Left lung (tissue), 10 donors: ENCODE measurements around the gene LAMP5. TPM values are rescaled to one million over a fixed set of nuclear protein-coding genes. Genes with fewer than 3 reads are reported as not detected.

Experiments used
- ATAC-seq: fragments of 200-7000 bp; cut with Tn5 transposase; one replicate; pipeline ENCODE4 v1.9.1; 2020; ENCODE audit warnings: moderate library complexity
- DNase-seq, 4 donors: peaks; one replicate each; pipeline ENCODE4 v3.0.0-alpha.2; 2013 to 2020
- H3K27ac ChIP-seq, 2 donors: fragments of 200-600 bp; sonication (generic) in 1 of 2; one replicate each; pipeline versions ENCODE4 v1.5.0 to v1.8.0; 2020 to 2021
- H3K27me3 ChIP-seq, 2 donors: fragments of 200-600 bp; sonication (generic) in 1 of 2; one replicate each; pipeline versions ENCODE4 v1.5.0 to v1.8.0; 2020 to 2021
- H3K36me3 ChIP-seq, 2 donors: fragments of 200-600 bp; sonication (generic) in 1 of 2; one replicate each; pipeline versions ENCODE4 v1.5.0 to v1.8.0; 2020 to 2021
- H3K4me1 ChIP-seq, 2 donors: fragments of 200-600 bp; one replicate each; pipeline ENCODE4 v1.8.0; 2021
- H3K4me3 ChIP-seq, 2 donors: fragments of 200-600 bp; sonication (generic) in 1 of 2; one replicate each; pipeline versions ENCODE4 v1.5.0 to v1.8.0; 2020 to 2021; ENCODE audit warnings: mild to moderate bottlenecking in 1 of 2
- H3K9me3 ChIP-seq, 2 donors: fragments of 200-600 bp; sonication (generic) in 1 of 2; one replicate each; pipeline versions ENCODE4 v1.5.0 to v1.8.0; 2020 to 2021
- intact Hi-C, 2 donors: fragments of 100-400 bp; cut with DNase I; formaldehyde crosslinking; loops; one replicate each; pipeline versions ENCODE4 v1.11.2 to v1.14.2; 2022
- polyA plus RNA-seq, 6 donors: library from polyadenylated mRNA; unstranded; fragments of 120-200 nt; gene quantifications; one replicate each; pipeline ENCODE4 v1.2.1, GENCODE V29; 2013; ENCODE audit not compliant: insufficient read length in 6 of 6
- total RNA-seq, 2 donors: library from RNA; stranded (reverse); fragmentation: NEBNext Ultra II Directional; extraction: Animal tissue kit (Norgen Biotek cat#: 25700); gene quantifications; one replicate each; pipeline ENCODE4 v1.2.1, GENCODE V29; 2021
- TF ChIP-seq, protein P1 (sequence below), 2 donors: fragments of 200-600 bp; sonication (generic) in 1 of 2; IDR thresholded peaks; one replicate each; pipeline versions ENCODE4 v1.5.0 to v1.8.0; 2021; ENCODE audit warnings: antibody characterized with exemption in 2 of 2
- donor health status: DM: no; HTN: yes; CAD: no.
- donor health status: DM: no; HTN: no; CAD: no.

The LAMP5 gene
- total and polyA plus RNA-seq, 8 donors = 0.47 to 5.3 (median 1.9) TPM

DNA sequence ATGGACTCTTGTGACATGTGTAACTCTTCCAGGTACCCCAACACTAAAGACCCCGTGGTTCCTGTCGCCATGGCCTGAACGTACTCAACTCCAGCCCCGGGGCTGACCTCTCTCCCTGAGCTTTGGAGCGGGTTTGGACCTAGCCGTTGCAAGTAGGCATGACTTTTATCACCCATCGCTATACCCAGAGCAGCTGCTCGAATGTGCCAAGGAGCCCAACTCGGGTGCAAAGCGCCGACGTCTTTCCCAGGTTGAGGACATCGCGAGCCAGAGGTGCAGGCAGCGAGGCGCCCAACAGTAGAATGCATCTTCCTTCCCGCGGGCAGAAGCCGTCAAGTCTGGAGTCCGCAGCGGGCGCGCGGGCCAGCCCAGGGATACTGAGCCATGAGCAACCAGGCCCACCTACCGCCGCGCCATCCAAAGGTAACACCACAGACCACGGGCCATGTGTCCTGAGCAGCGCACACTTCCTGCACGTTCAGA is 5.7 kb upstream of the LAMP5 start:
- H3K27me3 ChIP-seq = peaks cover 59 to 88% of the 10 kb centered on the region in 2 donors
- ATAC-seq (no peak), DNase-seq (peak in 1 of 4 donors; percentile 72)
- intact Hi-C loops = no loop called here
- no peaks in the 10 kb centered on the region for H3K9me3 ChIP-seq
- H3K36me3 ChIP-seq = no peaks in the 10 kb centered on the region
- no peak overlapping the region for H3K4me3 ChIP-seq
- no peak overlapping the region for H3K27ac ChIP-seq
- H3K4me1 ChIP-seq = peaks cover 8 to 16% of the 10 kb centered on the region in 2 donors
- TF ChIP-seq, protein P1, sequence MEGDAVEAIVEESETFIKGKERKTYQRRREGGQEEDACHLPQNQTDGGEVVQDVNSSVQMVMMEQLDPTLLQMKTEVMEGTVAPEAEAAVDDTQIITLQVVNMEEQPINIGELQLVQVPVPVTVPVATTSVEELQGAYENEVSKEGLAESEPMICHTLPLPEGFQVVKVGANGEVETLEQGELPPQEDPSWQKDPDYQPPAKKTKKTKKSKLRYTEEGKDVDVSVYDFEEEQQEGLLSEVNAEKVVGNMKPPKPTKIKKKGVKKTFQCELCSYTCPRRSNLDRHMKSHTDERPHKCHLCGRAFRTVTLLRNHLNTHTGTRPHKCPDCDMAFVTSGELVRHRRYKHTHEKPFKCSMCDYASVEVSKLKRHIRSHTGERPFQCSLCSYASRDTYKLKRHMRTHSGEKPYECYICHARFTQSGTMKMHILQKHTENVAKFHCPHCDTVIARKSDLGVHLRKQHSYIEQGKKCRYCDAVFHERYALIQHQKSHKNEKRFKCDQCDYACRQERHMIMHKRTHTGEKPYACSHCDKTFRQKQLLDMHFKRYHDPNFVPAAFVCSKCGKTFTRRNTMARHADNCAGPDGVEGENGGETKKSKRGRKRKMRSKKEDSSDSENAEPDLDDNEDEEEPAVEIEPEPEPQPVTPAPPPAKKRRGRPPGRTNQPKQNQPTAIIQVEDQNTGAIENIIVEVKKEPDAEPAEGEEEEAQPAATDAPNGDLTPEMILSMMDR (IDR thresholded peaks at IDR 0.05) = no peak

DNA sequence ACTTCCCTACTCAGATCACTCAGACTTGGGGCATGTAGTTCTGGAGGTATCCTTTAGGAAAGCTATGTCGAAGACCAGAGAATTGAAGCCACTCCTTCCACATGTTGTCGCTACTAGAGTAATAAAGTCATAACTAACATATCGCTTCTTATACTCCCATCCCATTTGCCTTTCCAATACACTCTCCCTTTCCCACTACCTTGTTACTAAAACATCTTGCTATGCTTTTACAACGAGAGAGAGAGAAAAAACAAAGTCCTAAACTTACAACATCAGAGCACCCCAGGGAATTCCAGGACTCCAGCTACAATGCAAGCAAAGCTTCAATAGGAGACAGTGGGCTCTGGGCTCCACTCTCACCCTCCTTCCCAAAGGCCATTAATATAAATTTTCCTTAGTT is 5.1 kb upstream of the LAMP5 start:
- peaks cover 8 to 16% of the 10 kb centered on the region in 2 donors for H3K4me1 ChIP-seq
- no peaks in the 10 kb centered on the region for H3K9me3 ChIP-seq
- H3K27me3 ChIP-seq = peaks cover 61 to 93% of the 10 kb centered on the region in 2 donors
- no peaks in the 10 kb centered on the region for H3K36me3 ChIP-seq
- intact Hi-C loops = no loop called here
- TF ChIP-seq, protein P1 (IDR thresholded peaks at IDR 0.05) = no peak
- ATAC-seq (no peak), DNase-seq (no peak)
- H3K4me3 ChIP-seq = no peak overlapping the region
- H3K27ac ChIP-seq = no peak overlapping the region

DNA sequence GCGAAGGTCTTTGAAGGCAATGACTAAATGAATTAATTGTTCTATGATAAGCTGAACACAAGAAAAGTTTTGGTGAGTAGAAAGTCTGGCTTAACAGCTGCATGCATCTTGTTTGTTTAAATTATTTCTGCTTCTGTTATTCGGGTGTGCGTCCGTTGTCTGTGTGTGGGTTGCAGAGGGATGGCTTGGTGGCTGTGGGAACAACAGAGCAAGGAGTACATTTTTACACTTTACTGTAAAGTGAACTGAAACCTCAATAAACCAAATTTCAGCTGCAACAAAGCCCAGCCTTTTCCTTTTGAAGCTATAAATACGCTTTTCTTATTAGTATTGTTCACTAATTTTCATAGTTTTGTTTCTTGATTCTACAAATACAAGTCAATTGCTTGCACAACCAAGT is 3.5 kb upstream of the LAMP5 start:
- intact Hi-C loops = no loop called here
- H3K9me3 ChIP-seq = no peaks in the 10 kb centered on the region
- TF ChIP-seq, protein P1 (IDR thresholded peaks at IDR 0.05) = no peak
- peaks cover 69 to 97% of the 10 kb centered on the region in 2 donors for H3K27me3 ChIP-seq
- H3K27ac ChIP-seq = no peak overlapping the region
- H3K4me1 ChIP-seq = peaks cover 16 to 28% of the 10 kb centered on the region in 2 donors
- H3K4me3 ChIP-seq = no peak overlapping the region
- ATAC-seq = no peak
- no peaks in the 10 kb centered on the region for H3K36me3 ChIP-seq
- no peak for DNase-seq

DNA sequence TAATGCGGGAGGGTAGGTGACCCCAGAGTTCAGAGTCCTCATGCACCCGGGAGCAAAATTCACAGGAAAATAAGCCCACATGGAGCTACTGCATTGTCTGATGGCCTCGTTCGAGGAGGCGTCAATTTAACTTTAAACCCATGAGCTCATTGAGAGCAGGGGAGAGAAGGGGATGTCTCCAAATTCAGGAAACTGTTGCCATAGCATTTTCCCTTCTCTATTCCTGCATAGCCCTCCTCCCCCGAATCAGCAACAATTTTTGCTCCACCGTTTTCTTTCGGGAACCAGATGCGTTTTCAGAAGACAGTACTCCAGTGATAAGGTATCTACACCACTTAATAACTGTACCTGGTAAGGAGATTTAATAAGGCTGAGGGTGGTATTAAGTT is 324 bp upstream of the LAMP5 start:
- Histone ChIP-seq H3K4me1 (peaks cover 8 to 23% of the 10 kb centered on the region in 2 donors), H3K9me3 (no peaks in the 10 kb centered on the region), H3K4me3 (no peak overlapping the region), H3K27me3 (peaks cover 48 to 97% of the 10 kb centered on the region in 2 donors), H3K27ac (no peak overlapping the region), H3K36me3 (no peaks in the 10 kb centered on the region)
- TF ChIP-seq, protein P1 (IDR thresholded peaks at IDR 0.05) = no peak
- intact Hi-C loops = no loop called here
- DNase-seq (no peak), ATAC-seq (no peak)

DNA sequence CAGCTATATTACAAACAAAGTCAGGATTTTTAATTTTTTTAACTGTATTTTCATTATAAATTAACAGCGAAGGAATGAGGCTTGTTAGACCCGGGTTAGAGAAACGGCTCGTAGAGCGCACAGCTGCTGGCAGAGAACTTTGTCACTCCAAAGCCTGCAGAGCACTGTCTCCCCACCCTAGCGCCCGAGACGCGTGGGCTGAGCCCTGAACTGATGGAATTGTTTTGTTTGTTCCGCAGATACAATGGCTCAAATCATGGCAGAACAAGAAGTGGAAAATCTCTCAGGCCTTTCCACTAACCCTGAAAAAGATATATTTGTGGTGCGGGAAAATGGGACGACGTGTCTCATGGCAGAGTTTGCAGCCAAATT is 810 bp downstream of the LAMP5 start:
- Histone ChIP-seq H3K4me3 (no peak overlapping the region), H3K4me1 (peaks cover 8 to 23% of the 10 kb centered on the region in 2 donors), H3K27me3 (peaks cover 40 to 97% of the 10 kb centered on the region in 2 donors), H3K27ac (no peak overlapping the region), H3K9me3 (no peaks in the 10 kb centered on the region), H3K36me3 (no peaks in the 10 kb centered on the region)
- intact Hi-C loops = no loop called here
- no peak for ATAC-seq
- no peak for DNase-seq
- TF ChIP-seq, protein P1 (IDR thresholded peaks at IDR 0.05) = no peak
